H1 (cell line): ENCODE results near the gene ACO1. TPM values are rescaled to one million over a fixed set of nuclear protein-coding genes. Genes with fewer than 3 reads are reported as not detected.

Experiments used
- CTCF ChIA-PET: fragments of 300-600 bp; sonication (Branson Sonifier 250); formaldehyde crosslinking; loops from one replicate; lab custom pipeline; 2021; ENCODE audit not compliant: partially characterized antibody; lab: Charles Lee
- POLR2A ChIA-PET: fragments of 300-600 bp; sonication (Branson Sonifier 250); formaldehyde crosslinking; loops from one replicate; lab custom pipeline; 2021; ENCODE audit warnings: inconsistent platforms; ENCODE audit not compliant: partially characterized antibody; lab: Charles Lee
- DNase-seq, 2 experiments: peaks; one replicate each; pipeline versions ENCODE4 v3.0.0 to v3.0.0-alpha.2; 2010 to 2022; ENCODE audit warnings: low spot score in 2 of 2, low read depth in 1 of 2, mixed read lengths in 1 of 2
- FAIRE-seq: peaks from 2 replicates; lab custom pipeline; 2011; peaks lifted over from hg19 to GRCh38; lab: Jason Lieb, UNC
- H2AFZ ChIP-seq: 2 replicates; pipeline ENCODE4 v1.8.1; 2012; ENCODE audit warnings: low read length, inconsistent platforms
- H2AK5ac ChIP-seq: 2 replicates; pipeline ENCODE4 v1.6.1; 2013; ENCODE audit warnings: low read depth, low read length
- H2BK120ac ChIP-seq: replicated peaks from 2 replicates; pipeline ENCODE3; 2013; ENCODE audit warnings: low read depth, low read length, inconsistent platforms
- H2BK12ac ChIP-seq: 2 replicates; pipeline ENCODE4 v1.6.1; 2013; ENCODE audit warnings: low read depth, low read length
- H2BK15ac ChIP-seq: 2 replicates; pipeline ENCODE4 v1.6.1; 2013; ENCODE audit warnings: low read length
- H2BK20ac ChIP-seq: 2 replicates; pipeline ENCODE4 v1.6.1; 2013; ENCODE audit warnings: low read length
- H2BK5ac ChIP-seq: 2 replicates; pipeline ENCODE4 v1.6.1; 2013; ENCODE audit warnings: low read depth, low read length
- H3K14ac ChIP-seq: 2 replicates; pipeline ENCODE4 v1.6.1; 2013; ENCODE audit warnings: inconsistent platforms; ENCODE audit not compliant: insufficient read length
- H3K18ac ChIP-seq: 2 replicates; pipeline ENCODE4 v1.6.1; 2013; ENCODE audit warnings: low read length; ENCODE audit errors: extremely low read depth
- H3K23ac ChIP-seq: 2 replicates; pipeline ENCODE4 v1.6.1; 2013; ENCODE audit warnings: inconsistent platforms; ENCODE audit not compliant: insufficient read length
- H3K23me2 ChIP-seq: 2 replicates; pipeline ENCODE4 v1.6.1; 2013; ENCODE audit warnings: low read depth, low read length
- H3K27ac ChIP-seq: 2 replicates; pipeline ENCODE4 v1.6.1; 2011; ENCODE audit warnings: low read depth, low read length, inconsistent platforms
- H3K27me3 ChIP-seq, 4 experiments: replicated peaks in 1 of 4; 1 replicate in 1 of 4; 2 replicates in 3 of 4; pipeline versions ENCODE4 v1.6.1 to v1.8.1; 2011 to 2013; ENCODE audit warnings: low read length in 3 of 4, mild to moderate bottlenecking in 3 of 4, inconsistent platforms in 2 of 4, mixed read lengths in 2 of 4, moderate library complexity in 1 of 4; ENCODE audit not compliant: control insufficient read depth in 3 of 4, insufficient read depth in 3 of 4; ENCODE audit errors: extremely low read depth in 1 of 4
- H3K36me3 ChIP-seq, 4 experiments: 2 replicates each; pipeline versions ENCODE4 v1.6.1 to v1.8.1; 2011 to 2013; ENCODE audit warnings: mild to moderate bottlenecking in 4 of 4, low read length in 3 of 4, moderate library complexity in 2 of 4, control low read depth in 1 of 4, inconsistent platforms in 1 of 4; ENCODE audit not compliant: insufficient read depth in 4 of 4, control insufficient read depth in 2 of 4
- H3K4ac ChIP-seq: replicated peaks from 2 replicates; pipeline ENCODE3; 2013; ENCODE audit warnings: low read length, low read depth, mixed read lengths, inconsistent platforms; ENCODE audit not compliant: insufficient read length
- H3K4me1 ChIP-seq, 4 experiments: replicated peaks in 1 of 4; 1 replicate in 1 of 4; 2 replicates in 3 of 4; pipeline versions ENCODE4 v1.6.1 to v1.8.1; 2011 to 2013; ENCODE audit warnings: low read length in 3 of 4, inconsistent platforms in 2 of 4, mixed read lengths in 1 of 4; ENCODE audit not compliant: insufficient read depth in 4 of 4, control insufficient read depth in 3 of 4
- H3K4me2 ChIP-seq, 2 experiments: 2 replicates each; pipeline versions ENCODE4 v1.6.1 to v1.8.1; 2011 to 2013; ENCODE audit warnings: low read depth in 2 of 2, low read length in 2 of 2, control low read depth in 1 of 2, inconsistent platforms in 1 of 2, mild to moderate bottlenecking in 1 of 2; ENCODE audit not compliant: insufficient read depth in 1 of 2
- H3K4me3 ChIP-seq, 4 experiments: fragments of 200-600, 300-600 bp in 1 of 4; sonication (generic), shearing (Covaris generic), sonication (Bioruptor Twin) in 1 of 4; 2 replicates each; pipeline versions ENCODE4 v1.5.1 to v1.8.1; 2011 to 2016; ENCODE audit warnings: low read length in 4 of 4, low read depth in 3 of 4, control low read depth in 2 of 4, inconsistent platforms in 2 of 4, mild to moderate bottlenecking in 2 of 4, mixed read lengths in 1 of 4, moderate library complexity in 1 of 4; ENCODE audit not compliant: insufficient read depth in 2 of 4; ENCODE audit errors: extremely low read depth in 1 of 4
- H3K56ac ChIP-seq: replicated peaks from 2 replicates; pipeline ENCODE3; 2013; ENCODE audit warnings: low read depth, mild to moderate bottlenecking, mixed read lengths, low read length, inconsistent platforms; ENCODE audit not compliant: insufficient read length
- H3K79me1 ChIP-seq: 2 replicates; pipeline ENCODE4 v1.6.1; 2013; ENCODE audit warnings: low read depth, low read length, control low read depth
- H3K79me2 ChIP-seq, 2 experiments: 2 replicates each; pipeline versions ENCODE4 v1.6.1 to v1.8.1; 2012 to 2013; ENCODE audit warnings: low read length in 2 of 2, mild to moderate bottlenecking in 2 of 2, inconsistent platforms in 1 of 2; ENCODE audit not compliant: insufficient read depth in 2 of 2, control insufficient read depth in 1 of 2
- H3K9ac ChIP-seq, 4 experiments: replicated peaks in 1 of 4; 1 replicate in 1 of 4; 2 replicates in 3 of 4; pipeline versions ENCODE4 v1.6.1 to v1.8.1; 2011 to 2013; ENCODE audit warnings: low read depth in 3 of 4, low read length in 3 of 4, control low read depth in 2 of 4, mild to moderate bottlenecking in 2 of 4, moderate library complexity in 2 of 4, inconsistent platforms in 1 of 4; ENCODE audit errors: extremely low read depth in 1 of 4
- H3K9me3 ChIP-seq, 2 experiments: 2 replicates each; pipeline versions ENCODE4 v1.6.1 to v1.8.1; 2012 to 2013; ENCODE audit warnings: mild to moderate bottlenecking in 2 of 2, moderate library complexity in 2 of 2, control low read depth in 1 of 2, inconsistent platforms in 1 of 2, low read depth in 1 of 2, low read length in 1 of 2, mixed read lengths in 1 of 2; ENCODE audit not compliant: insufficient read depth in 2 of 2
- H4K20me1 ChIP-seq, 2 experiments: replicated peaks in 1 of 2; 2 replicates each; pipeline versions ENCODE3 to v1.8.1; 2011 to 2013; ENCODE audit warnings: inconsistent platforms in 2 of 2, low read length in 2 of 2, mild to moderate bottlenecking in 1 of 2; ENCODE audit not compliant: insufficient read depth in 2 of 2, control insufficient read depth in 1 of 2
- H4K5ac ChIP-seq: 2 replicates; pipeline ENCODE4 v1.6.1; 2013; ENCODE audit warnings: low read length, low read depth, mixed read lengths, inconsistent platforms; ENCODE audit not compliant: insufficient read length
- H4K8ac ChIP-seq: 2 replicates; pipeline ENCODE4 v1.8.0; 2013; ENCODE audit warnings: mild to moderate bottlenecking, moderate library complexity, low read length, inconsistent platforms; ENCODE audit not compliant: insufficient read depth; ENCODE audit errors: extremely low read depth
- H4K91ac ChIP-seq: replicated peaks from 2 replicates; pipeline ENCODE3; 2013; ENCODE audit warnings: low read length, mixed read lengths, inconsistent platforms; ENCODE audit not compliant: insufficient read length
- ASH2L ChIP-seq: fragments of 200-600, 300-600 bp; sonication (generic); IDR thresholded peaks from one replicate; pipeline ENCODE4 v1.7.1; 2017; ENCODE audit warnings: low read length
- BRCA1 ChIP-seq: IDR thresholded peaks from 2 replicates; pipeline ENCODE4 v1.6.1; 2012; ENCODE audit warnings: low read depth, low read length, improper control_type of control experiment
- CBX8 ChIP-seq: fragments of 300-800, 300-1000 bp; sonication (generic); IDR thresholded peaks from 2 replicates; pipeline ENCODE4 v1.7.1; 2016; ENCODE audit warnings: low read depth, low read length, borderline replicate concordance
- CHD1 ChIP-seq: IDR thresholded peaks from 2 replicates; pipeline ENCODE4 v1.6.1; 2012; ENCODE audit warnings: low read depth, low read length, improper control_type of control experiment
- NANOG ChIP-seq: IDR thresholded peaks from 2 replicates; pipeline ENCODE4 v1.6.1; 2011; ENCODE audit warnings: low read length, low read depth, mild to moderate bottlenecking, inconsistent platforms; ENCODE audit not compliant: insufficient read depth, poor library complexity, severe bottlenecking
- SP4 ChIP-seq: IDR thresholded peaks from 2 replicates; pipeline ENCODE4 v1.6.1; 2012; ENCODE audit warnings: low read length, inconsistent platforms
- SUZ12 ChIP-seq: fragments of 200-600 bp; sonication (generic); IDR thresholded peaks from 2 replicates; pipeline ENCODE4 v1.6.1; 2012; ENCODE audit warnings: mild to moderate bottlenecking, inconsistent platforms, low read length, moderate library complexity, mixed read lengths
- TAF7 ChIP-seq: optimal IDR thresholded peaks from 2 replicates; pipeline ENCODE3; 2011; ENCODE audit warnings: low read depth, mild to moderate bottlenecking, inconsistent platforms, low read length, moderate library complexity, borderline replicate concordance
- TBP ChIP-seq: IDR thresholded peaks from 2 replicates; pipeline ENCODE4 v1.6.1; 2011; ENCODE audit warnings: low read depth, low read length, improper control_type of control experiment
- WGBS, 2 experiments: shearing (Covaris generic) in 1 of 2; methylation state at CpG; one replicate each; pipeline versions ENCODE4 v1.1.6 to v1.1.7; 2013 to 2015; ENCODE audit warnings: low lambda C conversion rate in 2 of 2, mixed read lengths in 2 of 2, inconsistent platforms in 1 of 2, low coverage in 1 of 2, missing lambda C conversion rate in 1 of 2; ENCODE audit not compliant: insufficient replicate concordance in 2 of 2, insufficient coverage in 1 of 2, insufficient read length in 1 of 2; ENCODE audit errors: extremely low coverage in 1 of 2, missing lambda C conversion rate in 1 of 2; 5-methylcytosine and 5-hydroxymethylcytosine counted together
- polyA plus RNA-seq, 7 experiments: library from polyadenylated mRNA; depleted of rRNA in 3 of 7; stranded (reverse) in 5 of 7; unstranded in 2 of 7; fragments of >200 nt in 5 of 7; fragments of 200-250 nt in 2 of 7; gene quantifications; 1 replicate in 5 of 7; 2 replicates in 1 of 7; 4 replicates in 1 of 7; pipeline versions ENCODE4 v1.2.1 to v1.2.3, GENCODE V29; 2011 to 2013; ENCODE audit warnings: missing spikeins in 2 of 7, mixed read lengths in 2 of 7
- total RNA-seq: library from RNA; stranded (reverse); fragmentation: NEBNext Ultra II Directional; extraction: Animal tissue kit (Norgen Biotek cat#: 25700); gene quantifications from 2 replicates; pipeline ENCODE4 v1.2.1, GENCODE V29; 2021

The ACO1 gene
- total and polyA plus RNA-seq, 2 of the 8 experiments (the other 6 are each of a cell fraction or from before 2014, with no cell fraction given), result 39.3 to 49.8 TPM

DNA sequence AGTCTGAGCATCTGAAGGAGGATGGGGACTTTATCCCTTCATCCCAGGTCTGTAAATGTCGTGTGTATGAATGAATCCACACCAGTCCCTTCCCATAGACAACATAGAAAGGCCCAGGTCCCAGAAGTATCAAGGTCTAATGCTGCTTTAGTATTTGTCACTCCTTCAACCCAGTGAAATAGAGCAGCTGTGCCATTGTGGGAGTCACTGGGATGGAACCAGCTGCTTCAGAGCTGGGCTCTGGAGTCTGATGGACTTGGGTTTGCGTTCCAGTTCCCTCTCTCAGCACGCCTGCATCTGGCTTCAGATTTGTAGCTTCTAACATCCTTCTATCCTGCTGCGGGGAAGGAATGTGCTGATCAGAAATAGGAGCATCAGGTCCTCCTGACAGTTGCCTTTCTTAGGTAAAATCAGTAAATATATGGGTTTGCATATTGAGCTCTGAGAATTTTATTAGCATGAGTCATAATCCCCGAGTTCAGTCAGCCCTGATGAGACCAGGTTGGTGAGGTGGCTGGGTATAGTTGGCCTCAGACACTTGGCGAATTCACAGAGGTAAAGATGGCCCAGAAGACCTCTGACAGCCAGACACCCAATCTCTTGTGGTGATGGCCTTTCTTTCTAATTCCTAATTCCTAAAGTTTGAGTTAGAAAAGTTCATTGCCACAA, 10.1 kb downstream of the ACO1 start:
- Histone ChIP-seq H2AK5ac (0 out of 2 replicates have a peak overlapping the region, but pooled peaks have one; percentile 0), H3K36me3 (no peaks in the 10 kb centered on the region), H3K9me3 (no peaks in the 10 kb centered on the region), H3K27ac (no peak overlapping the region), H3K4ac (no peak overlapping the region), H3K79me2 (peaks cover 0 to 26% of the 10 kb centered on the region in 2 experiments; a peak in 2 of 4 replicates), H4K20me1 (no peaks in the 10 kb centered on the region), H3K4me1 (peaks cover 0 to 7% (median 3%) of the 10 kb centered on the region in 4 experiments; a peak in 4 of 7 replicates), H2BK5ac (0 out of 2 replicates have a peak overlapping the region, but pooled peaks have one; percentile 5), H3K18ac (peak overlapping the region; percentile 20; the same call in 1 of the 2 replicates), H3K4me3 (no peak overlapping the region), H4K91ac (no peak overlapping the region), H2AFZ (no peak overlapping the region), H4K5ac (no peak overlapping the region), H3K79me1 (peaks cover 3% of the 10 kb centered on the region; the same call in 1 of the 2 replicates), H3K9ac (no peak overlapping the region), H3K23ac (no peak overlapping the region), H3K23me2 (no peaks in the 10 kb centered on the region), H2BK120ac (peak overlapping the region; percentile 36), H2BK15ac (no peak overlapping the region), H2BK12ac (peak overlapping the region; percentile 19; the same call in 1 of the 2 replicates), H2BK20ac (no peak overlapping the region), H4K8ac (no peak overlapping the region), H3K27me3 (no peaks in the 10 kb centered on the region), H3K14ac (no peak overlapping the region), H3K56ac (no peak overlapping the region), H3K4me2 (no peak overlapping the region)
- WGBS, 2 experiments, result 90% methylated on average over 6 of the region's 6 CpGs; no CpG with 5 or more reads in 1 of the 2 experiments
- POLR2A ChIA-PET, result interaction anchor here (0.7 kb wide), 1 partner anchor 67 kb away, joined by 3 read pairs; no protein-coding TSS in a partner anchor
- FAIRE-seq (no peak), DNase-seq (no peak)
- TF ChIP-seq SP4 (no peak), BRCA1 (no peak), NANOG (no peak), ASH2L (no peak), TAF7 (no peak), CHD1 (no peak), CBX8 (no peak), SUZ12 (no peak), TBP (no peak)
- CTCF ChIA-PET, result interaction anchor here (1.2 to 9.0 kb wide), 5 partner anchors 16 to 185 kb away, joined by 3 to 76 read pairs (median 7); no protein-coding TSS in a partner anchor
